ENCODE measurements around the gene PPP1R13B.

The PPP1R13B gene

DNA sequence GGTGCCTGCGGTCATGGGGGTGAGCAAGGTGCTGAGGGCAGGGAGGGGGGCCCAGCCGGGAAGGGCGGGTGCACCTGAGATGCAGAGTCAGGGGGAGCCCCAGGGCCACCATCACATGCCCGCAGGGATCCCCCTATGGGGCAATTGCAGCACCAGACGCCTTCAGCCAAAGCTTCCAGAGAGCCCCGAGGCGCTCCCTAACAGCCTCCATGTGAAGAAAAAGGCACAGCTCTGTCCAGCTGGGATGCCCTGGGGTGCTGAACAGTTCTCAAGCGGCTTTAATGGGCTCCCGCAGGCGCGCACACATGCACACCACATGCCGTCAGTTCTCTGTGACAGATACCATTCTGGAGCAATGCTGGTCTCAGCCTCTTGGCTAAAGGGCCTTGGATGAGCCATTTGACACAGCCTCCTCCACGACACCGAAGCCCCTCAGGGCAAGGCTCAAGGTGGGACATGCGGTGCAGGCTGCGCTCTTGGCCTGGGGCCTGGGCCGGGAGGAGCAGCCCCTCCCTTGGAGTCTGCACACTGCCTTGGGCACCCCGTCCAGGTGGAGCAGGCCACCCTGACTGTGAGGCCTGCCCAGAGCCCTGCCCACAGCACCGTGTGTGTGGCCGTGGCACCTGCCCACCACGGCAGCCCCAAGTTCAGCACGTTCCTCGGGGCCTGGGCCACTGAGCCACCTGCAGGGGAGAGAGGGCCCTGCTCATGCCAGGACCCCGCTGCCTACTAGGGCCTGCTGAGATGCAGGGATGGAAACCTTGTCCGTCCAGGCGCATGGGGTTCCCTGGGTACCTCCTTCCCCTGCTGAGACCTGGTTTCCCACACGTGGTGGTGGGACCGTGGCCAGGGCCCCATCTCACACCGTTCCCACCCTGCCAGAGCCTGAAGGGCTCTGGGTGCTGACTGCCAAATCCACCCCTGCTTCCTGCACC is 139.8 kb downstream of the PPP1R13B start:
- in situ Hi-C loops (cut with MboI; ENCODE audit: low pct_unique_long_range_greater_than_20kb, low sequenced_read_pairs, unreplicated experiment) = no loop called here

DNA sequence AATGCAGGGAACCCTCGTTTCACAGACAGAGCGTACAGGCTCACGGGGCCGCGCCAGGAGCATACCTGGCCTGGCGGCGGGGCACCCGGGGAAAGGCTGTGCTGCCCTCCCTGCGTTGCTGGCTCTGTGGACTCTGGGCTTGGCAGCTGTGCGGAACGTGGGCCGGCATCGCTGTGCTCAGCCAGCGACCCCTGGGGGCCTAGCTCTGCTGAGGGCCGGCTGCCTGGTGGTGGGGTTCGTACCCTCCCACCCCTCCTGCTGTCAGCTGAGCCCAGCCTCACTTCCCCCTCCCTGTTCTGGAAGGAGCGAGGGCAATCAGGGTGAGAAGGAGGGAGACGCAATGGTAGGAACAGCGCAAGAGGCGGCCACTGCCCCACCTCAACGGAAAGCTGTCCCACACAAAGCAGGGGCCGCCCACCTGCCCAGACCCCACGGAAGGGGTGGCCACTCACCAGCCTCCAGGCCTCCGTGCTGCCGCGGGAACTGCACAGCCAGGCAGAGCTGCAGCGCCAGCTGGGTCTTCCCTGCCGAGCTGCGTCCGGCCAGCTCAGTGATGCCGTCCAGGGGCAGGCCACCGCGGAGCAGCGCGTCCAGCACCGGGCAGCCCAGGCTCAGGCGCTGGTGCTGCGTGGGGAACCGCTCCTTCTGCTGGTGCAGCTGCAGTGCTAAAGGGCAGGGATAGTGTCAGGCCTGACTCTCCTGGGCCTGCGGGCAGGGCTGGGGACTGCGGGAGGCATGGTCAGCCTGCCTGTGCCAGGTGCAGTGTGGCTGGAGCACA is 140.6 kb downstream of the PPP1R13B start:
- DNase-seq (ENCODE audit: low spot score) = no peak
- in situ Hi-C loops (cut with MboI; ENCODE audit: low pct_unique_long_range_greater_than_20kb, low sequenced_read_pairs, unreplicated experiment) = no loop called here
- TF ChIP-seq, protein P1, sequence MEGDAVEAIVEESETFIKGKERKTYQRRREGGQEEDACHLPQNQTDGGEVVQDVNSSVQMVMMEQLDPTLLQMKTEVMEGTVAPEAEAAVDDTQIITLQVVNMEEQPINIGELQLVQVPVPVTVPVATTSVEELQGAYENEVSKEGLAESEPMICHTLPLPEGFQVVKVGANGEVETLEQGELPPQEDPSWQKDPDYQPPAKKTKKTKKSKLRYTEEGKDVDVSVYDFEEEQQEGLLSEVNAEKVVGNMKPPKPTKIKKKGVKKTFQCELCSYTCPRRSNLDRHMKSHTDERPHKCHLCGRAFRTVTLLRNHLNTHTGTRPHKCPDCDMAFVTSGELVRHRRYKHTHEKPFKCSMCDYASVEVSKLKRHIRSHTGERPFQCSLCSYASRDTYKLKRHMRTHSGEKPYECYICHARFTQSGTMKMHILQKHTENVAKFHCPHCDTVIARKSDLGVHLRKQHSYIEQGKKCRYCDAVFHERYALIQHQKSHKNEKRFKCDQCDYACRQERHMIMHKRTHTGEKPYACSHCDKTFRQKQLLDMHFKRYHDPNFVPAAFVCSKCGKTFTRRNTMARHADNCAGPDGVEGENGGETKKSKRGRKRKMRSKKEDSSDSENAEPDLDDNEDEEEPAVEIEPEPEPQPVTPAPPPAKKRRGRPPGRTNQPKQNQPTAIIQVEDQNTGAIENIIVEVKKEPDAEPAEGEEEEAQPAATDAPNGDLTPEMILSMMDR (IDR thresholded peaks at IDR 0.05; ENCODE audit: extremely low read depth, insufficient read depth, missing control alignments) = no peak

More for the DNA sequence above, 139.8 kb downstream of the PPP1R13B start:
- DNase-seq (ENCODE audit: low spot score) = no peak
- TF ChIP-seq, protein P1 (IDR thresholded peaks at IDR 0.05; ENCODE audit: extremely low read depth, insufficient read depth, missing control alignments) = no peak

DNA sequence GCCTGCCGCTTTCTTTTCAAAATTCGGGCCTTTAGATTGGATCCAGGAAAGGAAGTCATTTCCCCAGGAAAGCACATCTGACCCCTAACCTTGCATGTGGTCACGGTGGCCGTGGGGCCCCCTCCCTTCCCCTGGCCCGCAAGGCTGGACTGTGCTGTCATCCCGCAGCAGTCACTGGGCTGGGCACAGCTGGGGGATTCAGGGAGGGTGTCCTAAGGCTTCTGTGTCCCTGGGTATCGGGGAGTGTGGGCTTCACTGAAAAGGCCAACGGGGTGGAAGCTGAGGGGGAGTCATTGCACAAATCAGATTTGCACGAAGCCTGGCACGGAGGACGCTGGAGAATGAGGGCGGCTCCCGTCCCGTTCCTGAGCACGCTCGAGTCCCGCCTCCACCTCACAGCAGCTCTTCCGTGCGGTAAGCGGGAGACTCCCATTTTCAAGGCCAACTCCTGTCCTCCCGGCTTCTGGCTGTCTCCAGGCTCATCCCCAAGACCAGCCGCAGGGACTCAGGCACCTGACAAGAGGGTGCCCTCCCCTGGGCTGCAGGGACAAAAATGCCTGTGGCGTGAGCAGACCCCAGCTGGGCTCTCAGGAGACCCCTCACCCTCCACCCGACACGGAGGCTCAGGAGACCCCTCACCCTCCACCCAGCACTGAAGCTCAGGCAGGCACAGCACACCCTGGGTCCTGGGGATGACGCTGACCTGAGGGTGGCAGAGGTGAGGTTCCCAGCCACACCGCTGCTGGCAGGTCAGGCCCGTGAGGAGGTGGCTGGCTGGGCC is 141.7 kb downstream of the PPP1R13B start:
- in situ Hi-C loops (cut with MboI; ENCODE audit: low pct_unique_long_range_greater_than_20kb, low sequenced_read_pairs, unreplicated experiment) = no loop called here
- TF ChIP-seq, protein P1 (IDR thresholded peaks at IDR 0.05; ENCODE audit: extremely low read depth, insufficient read depth, missing control alignments) = no peak
- no peak for DNase-seq (ENCODE audit: low spot score)

DNA sequence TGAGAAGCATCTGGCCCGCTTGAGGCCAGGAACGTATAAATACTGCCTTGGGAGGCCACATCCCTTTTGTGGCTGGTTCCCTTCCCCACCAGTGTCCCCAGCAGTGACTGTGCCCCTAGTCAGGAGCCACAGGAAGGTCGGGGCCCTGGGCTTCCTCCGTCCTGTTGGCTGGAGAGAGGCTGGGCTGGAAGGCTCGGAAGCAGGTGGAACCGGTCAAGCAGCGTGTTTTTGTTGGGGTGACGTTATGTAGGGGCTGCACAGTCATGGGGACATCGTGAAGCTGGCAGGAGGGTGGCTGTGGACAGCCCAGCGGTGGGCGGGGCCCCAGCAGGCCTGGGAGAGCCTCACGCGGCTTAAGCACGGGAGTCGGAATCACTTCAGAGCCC is 142.3 kb downstream of the PPP1R13B start:
- TF ChIP-seq, protein P1 (IDR thresholded peaks at IDR 0.05; ENCODE audit: extremely low read depth, insufficient read depth, missing control alignments) = no peak
- DNase-seq (ENCODE audit: low spot score) = no peak
- in situ Hi-C loops (cut with MboI; ENCODE audit: low pct_unique_long_range_greater_than_20kb, low sequenced_read_pairs, unreplicated experiment) = no loop called here

DNA sequence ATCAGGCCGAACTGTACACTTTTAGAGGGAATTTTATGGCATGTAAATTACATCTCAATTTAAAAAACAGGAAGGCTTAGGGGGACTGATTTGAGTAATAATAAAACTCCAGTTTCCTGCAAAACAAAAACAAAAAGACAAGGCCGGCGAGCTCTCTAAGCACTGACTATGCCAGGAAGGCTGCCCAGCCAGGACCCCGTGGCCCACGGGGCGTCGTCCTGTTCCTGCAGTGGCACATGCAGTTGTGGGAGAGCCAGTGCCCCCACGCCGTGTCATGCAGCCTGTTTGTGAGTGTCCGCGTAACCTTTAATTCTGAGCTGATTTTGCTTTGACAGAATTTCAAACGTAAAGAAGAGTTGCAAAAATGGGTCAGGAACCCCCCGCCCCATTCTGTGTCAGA is 142.7 kb downstream of the PPP1R13B start:
- in situ Hi-C loops (cut with MboI; ENCODE audit: low pct_unique_long_range_greater_than_20kb, low sequenced_read_pairs, unreplicated experiment) = no loop called here
- no peak for DNase-seq (ENCODE audit: low spot score)
- TF ChIP-seq, protein P1 (IDR thresholded peaks at IDR 0.05; ENCODE audit: extremely low read depth, insufficient read depth, missing control alignments) = no peak
